Neuronal stem cell (in vitro differentiated cells): ENCODE results near the gene PYHIN1.

Source experiments
- DNase-seq: peaks from one replicate; pipeline ENCODE4 v3.0.0-alpha.2; 2013; ENCODE audit warnings: low spot score
- H2AFZ ChIP-seq: one replicate; pipeline ENCODE4 v1.6.1; 2013; ENCODE audit warnings: mild to moderate bottlenecking, low read length, inconsistent platforms
- H2AK5ac ChIP-seq: 2 replicates; pipeline ENCODE4 v1.6.1; 2013; ENCODE audit warnings: low read depth, mild to moderate bottlenecking, inconsistent platforms, low read length, moderate library complexity, mixed read lengths
- H2BK120ac ChIP-seq: 2 replicates; pipeline ENCODE4 v1.6.1; 2013; ENCODE audit warnings: low read depth, mild to moderate bottlenecking, inconsistent platforms, low read length, moderate library complexity, mixed read lengths
- H2BK12ac ChIP-seq: one replicate; pipeline ENCODE4 v1.6.1; 2013; ENCODE audit warnings: low read length, inconsistent platforms
- H2BK15ac ChIP-seq: 2 replicates; pipeline ENCODE4 v1.6.1; 2013; ENCODE audit warnings: mild to moderate bottlenecking, low read length, inconsistent platforms, mixed read lengths
- H2BK5ac ChIP-seq: one replicate; pipeline ENCODE4 v1.6.1; 2013; ENCODE audit warnings: inconsistent platforms, mild to moderate bottlenecking, low read length, moderate library complexity
- H3K14ac ChIP-seq: one replicate; pipeline ENCODE4 v1.6.1; 2013; ENCODE audit warnings: low read length, inconsistent platforms
- H3K18ac ChIP-seq: 2 replicates; pipeline ENCODE4 v1.6.1; 2013; ENCODE audit warnings: low read length, inconsistent platforms
- H3K23ac ChIP-seq: 2 replicates; pipeline ENCODE4 v1.6.1; 2013; ENCODE audit warnings: low read depth, mild to moderate bottlenecking, mixed read lengths, low read length, inconsistent platforms; ENCODE audit not compliant: poor library complexity
- H3K27ac ChIP-seq: replicated peaks from 3 replicates; pipeline ENCODE4 v1.5.1; 2013; ENCODE audit warnings: low read length, inconsistent platforms
- H3K27me3 ChIP-seq, 3 experiments: 2 replicates each; pipeline ENCODE4 v1.6.1; 2013; ENCODE audit warnings: low read length in 3 of 3, mild to moderate bottlenecking in 2 of 3, inconsistent platforms in 1 of 3, low read depth in 1 of 3, mixed read lengths in 1 of 3, moderate library complexity in 1 of 3; ENCODE audit not compliant: control insufficient read depth in 3 of 3, insufficient read depth in 3 of 3
- H3K36me3 ChIP-seq, 2 donors: replicated peaks in 1 of 2; 2 replicates each; pipeline ENCODE4 v1.6.1; 2013; ENCODE audit warnings: low read length in 2 of 2; ENCODE audit not compliant: control insufficient read depth in 2 of 2, insufficient read depth in 2 of 2
- H3K4ac ChIP-seq: 2 replicates; pipeline ENCODE4 v1.6.1; 2013; ENCODE audit warnings: inconsistent platforms, mild to moderate bottlenecking, low read length, moderate library complexity
- H3K4me1 ChIP-seq, 2 donors: 1 replicate in 1 of 2; 2 replicates in 1 of 2; pipeline ENCODE4 v1.6.1; 2013; ENCODE audit warnings: low read length in 2 of 2, low read depth in 1 of 2; ENCODE audit not compliant: control insufficient read depth in 2 of 2, insufficient read depth in 1 of 2
- H3K4me2 ChIP-seq: one replicate; pipeline ENCODE4 v1.6.1; 2013; ENCODE audit warnings: mild to moderate bottlenecking, low read length, inconsistent platforms; ENCODE audit not compliant: insufficient read depth, poor library complexity, severe bottlenecking
- H3K4me3 ChIP-seq, 2 donors: 2 replicates each; pipeline ENCODE4 v1.5.1; 2013; ENCODE audit warnings: low read length in 2 of 2, mild to moderate bottlenecking in 2 of 2, inconsistent platforms in 1 of 2, moderate library complexity in 1 of 2
- H3K79me1 ChIP-seq: one replicate; pipeline ENCODE4 v1.6.1; 2013; ENCODE audit warnings: low read depth, mild to moderate bottlenecking, inconsistent platforms, low read length, moderate library complexity
- H3K9ac ChIP-seq: one replicate; pipeline ENCODE4 v1.6.1; 2013; ENCODE audit warnings: mild to moderate bottlenecking, low read depth, low read length, inconsistent platforms; ENCODE audit not compliant: poor library complexity
- H3K9me3 ChIP-seq, 2 donors: replicated peaks in 1 of 2; 2 replicates each; pipeline versions ENCODE3 to v1.6.1; 2013; ENCODE audit warnings: low read length in 2 of 2, mild to moderate bottlenecking in 2 of 2, inconsistent platforms in 1 of 2, low read depth in 1 of 2, mixed read lengths in 1 of 2, moderate library complexity in 1 of 2; ENCODE audit not compliant: control insufficient read depth in 2 of 2, insufficient read depth in 1 of 2
- H4K8ac ChIP-seq: one replicate; pipeline ENCODE4 v1.6.1; 2013; ENCODE audit warnings: low read depth, mild to moderate bottlenecking, inconsistent platforms, low read length, moderate library complexity
- H4K91ac ChIP-seq: one replicate; pipeline ENCODE4 v1.6.1; 2013; ENCODE audit warnings: low read length, low read depth, mild to moderate bottlenecking, inconsistent platforms; ENCODE audit not compliant: poor library complexity
- WGBS, 2 donors: extraction: QIAGEN DNeasy Blood & Tissue Kit; methylation state at CpG; one replicate each; pipeline ENCODE4 v1.1.7; 2013; ENCODE audit warnings: missing lambda C conversion rate in 2 of 2, mixed read lengths in 1 of 2; ENCODE audit not compliant: insufficient read length in 2 of 2, insufficient replicate concordance in 1 of 2; ENCODE audit errors: extremely low coverage in 2 of 2; 5-methylcytosine and 5-hydroxymethylcytosine counted together

PYHIN1 gene

DNA sequence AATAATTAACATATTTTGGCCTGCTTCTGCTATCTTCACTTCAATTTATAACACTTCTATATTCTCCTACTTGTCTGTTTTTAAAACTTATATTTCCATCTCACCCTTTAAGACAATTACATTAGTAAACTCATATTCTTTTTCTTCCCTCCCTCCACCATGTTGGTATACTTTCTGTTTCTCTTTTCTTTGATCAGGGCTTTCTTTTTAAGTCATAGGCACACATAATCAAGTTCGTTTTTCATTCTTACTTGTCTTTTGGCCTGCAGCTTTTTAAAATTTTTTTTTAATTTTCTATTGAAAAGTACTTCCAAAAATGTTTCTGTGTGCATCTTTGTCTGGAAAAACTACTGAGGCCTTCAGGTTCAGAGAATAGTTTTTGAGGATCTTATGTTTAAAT, 2.3 kb downstream of the PYHIN1 start:
- no peak overlapping the region for H2AK5ac ChIP-seq
- no peak overlapping the region for H2BK12ac ChIP-seq
- H3K23ac ChIP-seq: no peak overlapping the region
- no peak overlapping the region for H2BK15ac ChIP-seq
- no peaks in the 10 kb centered on the region for H3K79me1 ChIP-seq
- no peaks in the 10 kb centered on the region for H3K4me1 ChIP-seq
- WGBS, 2 donors: no CpG with 5 or more reads among the region's 1 CpG
- no peak overlapping the region for H2BK120ac ChIP-seq
- H3K14ac ChIP-seq: no peak overlapping the region
- no peak overlapping the region for H3K4ac ChIP-seq
- H3K9me3 ChIP-seq: no peaks in the 10 kb centered on the region
- H3K18ac ChIP-seq: no peak overlapping the region
- no peak overlapping the region for H3K4me3 ChIP-seq
- H2BK5ac ChIP-seq: no peak overlapping the region
- no peak overlapping the region for H3K27ac ChIP-seq
- no peak overlapping the region for H3K9ac ChIP-seq
- DNase-seq: no peak
- H4K8ac ChIP-seq: no peak overlapping the region
- no peak overlapping the region for H2AFZ ChIP-seq
- no peak overlapping the region for H3K4me2 ChIP-seq
- no peak overlapping the region for H4K91ac ChIP-seq
- H3K27me3 ChIP-seq: no peaks in the 10 kb centered on the region
- H3K36me3 ChIP-seq: no peaks in the 10 kb centered on the region

DNA sequence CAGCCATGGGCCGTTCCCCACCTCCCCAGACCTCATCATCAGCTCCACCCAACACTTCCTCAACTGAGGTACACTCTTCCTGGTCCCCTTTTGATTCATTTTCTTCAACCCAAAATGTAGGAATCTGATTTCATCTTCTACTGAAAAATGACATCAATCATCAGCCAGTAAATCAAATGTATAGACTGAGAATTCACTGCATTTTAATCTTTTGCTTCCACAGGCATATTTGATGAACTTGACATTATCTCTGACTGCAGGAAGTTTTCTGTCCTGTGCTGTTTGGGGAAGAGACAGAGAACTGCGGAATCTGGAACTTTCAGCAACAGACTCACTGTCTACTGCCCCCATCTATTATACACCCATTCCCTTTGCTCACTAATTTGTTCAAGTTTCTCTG, 7.8 kb downstream of the PYHIN1 start:
- H3K18ac ChIP-seq: no peak overlapping the region
- DNase-seq: no peak
- WGBS, 2 donors: no CpG with 5 or more reads among the region's 2 CpGs

DNA sequence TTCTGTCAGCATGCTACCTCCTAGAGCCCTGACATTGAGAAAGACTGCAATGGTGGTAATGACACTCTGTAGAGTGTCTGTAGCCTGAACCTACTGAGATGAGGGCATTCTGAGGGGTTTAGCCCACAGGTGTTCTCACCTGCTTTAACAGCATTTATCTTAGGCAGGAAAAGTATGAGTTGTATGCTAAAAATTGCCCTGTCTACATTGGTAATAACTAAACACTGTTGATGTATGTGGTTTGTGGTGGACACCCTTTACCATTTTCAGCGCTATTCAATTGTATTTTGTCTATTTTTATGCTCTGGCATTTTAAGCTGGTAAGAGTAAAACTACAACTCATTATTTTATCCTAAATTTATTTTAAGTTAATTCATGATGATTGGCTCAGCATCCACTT, 10.0 kb downstream of the PYHIN1 start:
- no peak overlapping the region for H4K8ac ChIP-seq
- WGBS, 2 donors: no CpG with 5 or more reads among the region's 1 CpG

More for the DNA sequence above, 7.8 kb downstream of the PYHIN1 start:
- H3K27me3 ChIP-seq: no peaks in the 10 kb centered on the region
- no peak overlapping the region for H3K23ac ChIP-seq
- H2AK5ac ChIP-seq: no peak overlapping the region
- H2BK5ac ChIP-seq: no peak overlapping the region
- no peak overlapping the region for H3K4me2 ChIP-seq
- H3K4ac ChIP-seq: no peak overlapping the region
- no peaks in the 10 kb centered on the region for H3K36me3 ChIP-seq
- no peak overlapping the region for H2AFZ ChIP-seq
- no peak overlapping the region for H4K8ac ChIP-seq
- no peaks in the 10 kb centered on the region for H3K9me3 ChIP-seq
- no peak overlapping the region for H2BK120ac ChIP-seq
- no peak overlapping the region for H3K4me3 ChIP-seq
- no peak overlapping the region for H3K14ac ChIP-seq
- no peak overlapping the region for H3K27ac ChIP-seq
- H3K9ac ChIP-seq: no peak overlapping the region
- H3K4me1 ChIP-seq: no peaks in the 10 kb centered on the region
- no peak overlapping the region for H2BK12ac ChIP-seq
- H4K91ac ChIP-seq: no peak overlapping the region
- H2BK15ac ChIP-seq: no peak overlapping the region
- H3K79me1 ChIP-seq: no peaks in the 10 kb centered on the region

DNA sequence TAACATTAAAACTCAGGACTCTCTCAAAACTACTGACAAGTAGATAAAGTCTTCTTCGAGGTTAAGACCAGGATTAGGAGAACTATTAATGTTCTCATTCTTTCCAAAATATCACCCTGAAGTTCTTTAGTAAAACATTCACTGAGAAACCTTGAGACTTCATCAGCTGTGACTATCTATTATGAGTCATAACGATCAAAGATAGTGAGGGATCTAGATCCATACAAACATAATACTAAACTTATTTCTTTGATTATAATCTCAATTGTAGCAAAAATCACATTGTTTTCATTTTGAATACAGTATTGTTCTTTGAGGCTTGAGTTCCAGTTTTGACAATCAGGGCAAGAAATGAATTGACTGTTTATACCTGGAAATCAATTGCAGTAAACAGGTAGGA, 11.1 kb downstream of the PYHIN1 start:
- no peak overlapping the region for H2BK15ac ChIP-seq
- WGBS, 2 donors: no CpG with 5 or more reads among the region's 2 CpGs
- H3K79me1 ChIP-seq: no peaks in the 10 kb centered on the region
- H2BK5ac ChIP-seq: no peak overlapping the region
- H3K9me3 ChIP-seq: no peaks in the 10 kb centered on the region
- H2BK120ac ChIP-seq: no peak overlapping the region
- H3K18ac ChIP-seq: no peak overlapping the region
- H2BK12ac ChIP-seq: no peak overlapping the region
- no peaks in the 10 kb centered on the region for H3K27me3 ChIP-seq
- H3K4me1 ChIP-seq: no peaks in the 10 kb centered on the region
- H2AK5ac ChIP-seq: no peak overlapping the region
- no peak overlapping the region for H3K23ac ChIP-seq
- no peak overlapping the region for H3K27ac ChIP-seq
- no peak overlapping the region for H3K4me3 ChIP-seq
- H3K4ac ChIP-seq: no peak overlapping the region
- H2AFZ ChIP-seq: no peak overlapping the region
- no peak overlapping the region for H4K91ac ChIP-seq
- H4K8ac ChIP-seq: no peak overlapping the region
- no peak for DNase-seq
- H3K9ac ChIP-seq: no peak overlapping the region
- no peaks in the 10 kb centered on the region for H3K36me3 ChIP-seq
- H3K14ac ChIP-seq: no peak overlapping the region
- H3K4me2 ChIP-seq: no peak overlapping the region

More for the DNA sequence above, 10.0 kb downstream of the PYHIN1 start:
- H2BK5ac ChIP-seq: no peak overlapping the region
- H2BK12ac ChIP-seq: no peak overlapping the region
- no peak overlapping the region for H3K23ac ChIP-seq
- H3K4me1 ChIP-seq: no peaks in the 10 kb centered on the region
- H3K79me1 ChIP-seq: no peaks in the 10 kb centered on the region
- H3K14ac ChIP-seq: no peak overlapping the region
- H3K4me3 ChIP-seq: no peak overlapping the region
- no peak overlapping the region for H3K18ac ChIP-seq
- no peaks in the 10 kb centered on the region for H3K9me3 ChIP-seq
- H3K27me3 ChIP-seq: no peaks in the 10 kb centered on the region
- no peak overlapping the region for H2BK120ac ChIP-seq
- no peak overlapping the region for H2BK15ac ChIP-seq
- H3K9ac ChIP-seq: no peak overlapping the region
- no peak overlapping the region for H3K27ac ChIP-seq
- no peak overlapping the region for H2AFZ ChIP-seq
- no peak for DNase-seq
- no peak overlapping the region for H2AK5ac ChIP-seq
- no peaks in the 10 kb centered on the region for H3K36me3 ChIP-seq
- H3K4ac ChIP-seq: no peak overlapping the region
- no peak overlapping the region for H4K91ac ChIP-seq
- no peak overlapping the region for H3K4me2 ChIP-seq
